KMS-11 (cell line): ENCODE data around the gene ANKRD44.

Experiments used
- H2AFZ ChIP-seq: fragments of 200-600 bp; sonication (generic); 2 replicates; pipeline ENCODE4 v1.6.1; 2016; ENCODE audit warnings: antibody characterized with exemption, mixed run types, low read depth
- H3K27ac ChIP-seq: fragments of 200-600 bp; sonication (generic); 2 replicates; pipeline ENCODE4 v1.6.1; 2016; ENCODE audit warnings: mild to moderate bottlenecking, mixed run types
- H3K27me3 ChIP-seq: fragments of 200-600 bp; sonication (generic); 2 replicates; pipeline ENCODE4 v1.6.1; 2017; ENCODE audit warnings: mild to moderate bottlenecking, low read depth, mixed run types, moderate library complexity; ENCODE audit not compliant: insufficient read depth
- H3K36me3 ChIP-seq: fragments of 200-600 bp; sonication (generic); 2 replicates; pipeline ENCODE4 v1.6.1; 2017; ENCODE audit warnings: mild to moderate bottlenecking, mixed run types; ENCODE audit not compliant: insufficient read depth
- H3K4me1 ChIP-seq: fragments of 200-600 bp; sonication (generic); 2 replicates; pipeline ENCODE4 v1.6.1; 2016; ENCODE audit warnings: mild to moderate bottlenecking, low read depth, mixed run types; ENCODE audit not compliant: poor library complexity, severe bottlenecking
- H3K4me2 ChIP-seq: fragments of 200-600 bp; sonication (generic); 2 replicates; pipeline ENCODE4 v1.7.0; 2016; ENCODE audit warnings: mild to moderate bottlenecking, mixed run types
- H3K4me3 ChIP-seq: fragments of 200-600 bp; sonication (generic); IDR thresholded peaks from 2 replicates; pipeline ENCODE4 v1.6.1; 2017; ENCODE audit warnings: low read depth, low read length, mixed read lengths; ENCODE audit not compliant: insufficient read depth
- H3K79me2 ChIP-seq: fragments of 200-600 bp; sonication (generic); 2 replicates; pipeline ENCODE4 v1.6.1; 2016; ENCODE audit warnings: low read depth, mixed run types; ENCODE audit not compliant: insufficient read depth
- H3K9ac ChIP-seq: fragments of 200-600 bp; sonication (generic); 2 replicates; pipeline ENCODE4 v1.6.1; 2016; ENCODE audit warnings: mild to moderate bottlenecking, mixed run types
- H4K20me1 ChIP-seq: fragments of 200-600 bp; sonication (generic); 2 replicates; pipeline ENCODE4 v1.6.1; 2016; ENCODE audit warnings: mild to moderate bottlenecking, mixed run types; ENCODE audit not compliant: insufficient read depth
- TF ChIP-seq, protein P1 (sequence below): fragments of 200-600 bp; sonication (generic); conservative IDR thresholded peaks from 2 replicates; pipeline ENCODE4 v1.6.1; 2017; ENCODE audit warnings: low read depth, mild to moderate bottlenecking, antibody characterized with exemption, low read length, moderate library complexity, mixed read lengths

The ANKRD44 gene

GRCh38 chr2:197258580-197258979 is 52.0 kb downstream of the ANKRD44 start:
- H3K4me1 ChIP-seq, result peaks cover 25% of the 10 kb centered on the region
- peak overlapping the region; percentile 81 for H3K4me2 ChIP-seq
- H3K9ac ChIP-seq, result no peak overlapping the region
- H2AFZ ChIP-seq, result no peak overlapping the region
- TF ChIP-seq, protein P1, sequence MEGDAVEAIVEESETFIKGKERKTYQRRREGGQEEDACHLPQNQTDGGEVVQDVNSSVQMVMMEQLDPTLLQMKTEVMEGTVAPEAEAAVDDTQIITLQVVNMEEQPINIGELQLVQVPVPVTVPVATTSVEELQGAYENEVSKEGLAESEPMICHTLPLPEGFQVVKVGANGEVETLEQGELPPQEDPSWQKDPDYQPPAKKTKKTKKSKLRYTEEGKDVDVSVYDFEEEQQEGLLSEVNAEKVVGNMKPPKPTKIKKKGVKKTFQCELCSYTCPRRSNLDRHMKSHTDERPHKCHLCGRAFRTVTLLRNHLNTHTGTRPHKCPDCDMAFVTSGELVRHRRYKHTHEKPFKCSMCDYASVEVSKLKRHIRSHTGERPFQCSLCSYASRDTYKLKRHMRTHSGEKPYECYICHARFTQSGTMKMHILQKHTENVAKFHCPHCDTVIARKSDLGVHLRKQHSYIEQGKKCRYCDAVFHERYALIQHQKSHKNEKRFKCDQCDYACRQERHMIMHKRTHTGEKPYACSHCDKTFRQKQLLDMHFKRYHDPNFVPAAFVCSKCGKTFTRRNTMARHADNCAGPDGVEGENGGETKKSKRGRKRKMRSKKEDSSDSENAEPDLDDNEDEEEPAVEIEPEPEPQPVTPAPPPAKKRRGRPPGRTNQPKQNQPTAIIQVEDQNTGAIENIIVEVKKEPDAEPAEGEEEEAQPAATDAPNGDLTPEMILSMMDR, result no peak
- H4K20me1 ChIP-seq, result no peaks in the 10 kb centered on the region
- no peaks in the 10 kb centered on the region for H3K27me3 ChIP-seq
- H3K79me2 ChIP-seq, result no peaks in the 10 kb centered on the region
- H3K36me3 ChIP-seq, result no peaks in the 10 kb centered on the region
- H3K27ac ChIP-seq, result peak overlapping the region; percentile 47; the same call in 1 of the 2 replicates
- H3K4me3 ChIP-seq, result no peak overlapping the region

- H3K27me3 ChIP-seq, result no peaks in the 10 kb centered on the region
- H2AFZ ChIP-seq, result no peak overlapping the region
- H3K4me3 ChIP-seq, result no peak overlapping the region
- no peaks in the 10 kb centered on the region for H4K20me1 ChIP-seq
- peaks cover 25% of the 10 kb centered on the region for H3K4me1 ChIP-seq
- H3K9ac ChIP-seq, result no peak overlapping the region
- no peaks in the 10 kb centered on the region for H3K36me3 ChIP-seq
- H3K79me2 ChIP-seq, result no peaks in the 10 kb centered on the region
- TF ChIP-seq, protein P1, result no peak
- no peak overlapping the region for H3K4me2 ChIP-seq
- H3K27ac ChIP-seq, result no peak overlapping the region
Measured at GRCh38 chr2:197256547-197257170, 53.9 kb downstream of the ANKRD44 start.

- Histone ChIP-seq H3K36me3 (no peaks in the 10 kb centered on the region), H3K79me2 (no peaks in the 10 kb centered on the region), H3K4me1 (peaks cover 25% of the 10 kb centered on the region), H3K27ac (no peak overlapping the region), H3K9ac (no peak overlapping the region), H3K4me2 (no peak overlapping the region), H2AFZ (no peak overlapping the region), H3K4me3 (no peak overlapping the region), H4K20me1 (no peaks in the 10 kb centered on the region), H3K27me3 (no peaks in the 10 kb centered on the region)
- TF ChIP-seq, protein P1, result no peak
Measured at GRCh38 chr2:197256021-197256420, 54.6 kb downstream of the ANKRD44 start.

GRCh38 chr2:197255543-197255942 is 55.0 kb downstream of the ANKRD44 start:
- H3K4me2 ChIP-seq, result no peak overlapping the region
- TF ChIP-seq, protein P1, result no peak
- H3K27me3 ChIP-seq, result no peaks in the 10 kb centered on the region
- no peaks in the 10 kb centered on the region for H3K79me2 ChIP-seq
- H4K20me1 ChIP-seq, result no peaks in the 10 kb centered on the region
- H3K4me1 ChIP-seq, result peaks cover 25% of the 10 kb centered on the region
- no peak overlapping the region for H3K9ac ChIP-seq
- H3K4me3 ChIP-seq, result no peak overlapping the region
- H3K27ac ChIP-seq, result no peak overlapping the region
- no peak overlapping the region for H2AFZ ChIP-seq
- no peaks in the 10 kb centered on the region for H3K36me3 ChIP-seq
